NB4 (cell line): ENCODE results near the gene RCAN2.

Source experiments
- MYC ChIP-seq: IDR thresholded peaks from 2 replicates; pipeline ENCODE4 v1.6.1; 2011; ENCODE audit warnings: low read depth, low read length
- POLR2A ChIP-seq: IDR thresholded peaks from 2 replicates; pipeline ENCODE4 v1.6.1; 2011; ENCODE audit warnings: mild to moderate bottlenecking; ENCODE audit not compliant: insufficient read length; ENCODE audit errors: extremely low read depth
- TF ChIP-seq, protein P1 (sequence below): IDR thresholded peaks from one replicate; pipeline ENCODE4 v1.5.1; 2012; ENCODE audit warnings: low read depth, low read length
- TF ChIP-seq, protein P2 (sequence below): IDR thresholded peaks from 2 replicates; pipeline ENCODE4 v1.6.1; 2011; ENCODE audit warnings: low read depth, low read length

DNA sequence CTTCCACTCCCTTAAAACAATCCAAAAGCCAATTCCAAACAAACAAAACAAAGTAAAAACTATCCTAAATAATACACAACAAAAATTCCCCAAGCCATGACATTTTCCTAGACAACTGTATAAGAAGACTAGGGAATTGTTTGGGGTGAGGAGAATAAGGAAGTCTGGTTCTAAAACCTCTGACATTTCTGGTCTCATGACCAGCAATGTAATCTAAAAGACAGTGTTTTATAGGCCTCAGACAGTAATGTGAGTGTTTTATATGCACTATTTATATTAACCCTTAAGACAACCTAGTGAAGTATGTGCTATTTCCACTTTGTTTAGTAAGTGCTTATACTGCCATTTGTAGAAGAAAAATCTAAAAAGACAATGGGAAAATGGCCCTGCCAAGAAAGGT lies 13.0 kb upstream of the RCAN2 start:
- no peak for TF ChIP-seq POLR2A
- TF ChIP-seq, protein P1, sequence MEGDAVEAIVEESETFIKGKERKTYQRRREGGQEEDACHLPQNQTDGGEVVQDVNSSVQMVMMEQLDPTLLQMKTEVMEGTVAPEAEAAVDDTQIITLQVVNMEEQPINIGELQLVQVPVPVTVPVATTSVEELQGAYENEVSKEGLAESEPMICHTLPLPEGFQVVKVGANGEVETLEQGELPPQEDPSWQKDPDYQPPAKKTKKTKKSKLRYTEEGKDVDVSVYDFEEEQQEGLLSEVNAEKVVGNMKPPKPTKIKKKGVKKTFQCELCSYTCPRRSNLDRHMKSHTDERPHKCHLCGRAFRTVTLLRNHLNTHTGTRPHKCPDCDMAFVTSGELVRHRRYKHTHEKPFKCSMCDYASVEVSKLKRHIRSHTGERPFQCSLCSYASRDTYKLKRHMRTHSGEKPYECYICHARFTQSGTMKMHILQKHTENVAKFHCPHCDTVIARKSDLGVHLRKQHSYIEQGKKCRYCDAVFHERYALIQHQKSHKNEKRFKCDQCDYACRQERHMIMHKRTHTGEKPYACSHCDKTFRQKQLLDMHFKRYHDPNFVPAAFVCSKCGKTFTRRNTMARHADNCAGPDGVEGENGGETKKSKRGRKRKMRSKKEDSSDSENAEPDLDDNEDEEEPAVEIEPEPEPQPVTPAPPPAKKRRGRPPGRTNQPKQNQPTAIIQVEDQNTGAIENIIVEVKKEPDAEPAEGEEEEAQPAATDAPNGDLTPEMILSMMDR = no peak
- TF ChIP-seq MYC = no peak
- TF ChIP-seq, protein P2, sequence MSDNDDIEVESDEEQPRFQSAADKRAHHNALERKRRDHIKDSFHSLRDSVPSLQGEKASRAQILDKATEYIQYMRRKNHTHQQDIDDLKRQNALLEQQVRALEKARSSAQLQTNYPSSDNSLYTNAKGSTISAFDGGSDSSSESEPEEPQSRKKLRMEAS = no peak
